Measurements from ENCODE around the gene TM7SF2.

Gene TM7SF2

DNA sequence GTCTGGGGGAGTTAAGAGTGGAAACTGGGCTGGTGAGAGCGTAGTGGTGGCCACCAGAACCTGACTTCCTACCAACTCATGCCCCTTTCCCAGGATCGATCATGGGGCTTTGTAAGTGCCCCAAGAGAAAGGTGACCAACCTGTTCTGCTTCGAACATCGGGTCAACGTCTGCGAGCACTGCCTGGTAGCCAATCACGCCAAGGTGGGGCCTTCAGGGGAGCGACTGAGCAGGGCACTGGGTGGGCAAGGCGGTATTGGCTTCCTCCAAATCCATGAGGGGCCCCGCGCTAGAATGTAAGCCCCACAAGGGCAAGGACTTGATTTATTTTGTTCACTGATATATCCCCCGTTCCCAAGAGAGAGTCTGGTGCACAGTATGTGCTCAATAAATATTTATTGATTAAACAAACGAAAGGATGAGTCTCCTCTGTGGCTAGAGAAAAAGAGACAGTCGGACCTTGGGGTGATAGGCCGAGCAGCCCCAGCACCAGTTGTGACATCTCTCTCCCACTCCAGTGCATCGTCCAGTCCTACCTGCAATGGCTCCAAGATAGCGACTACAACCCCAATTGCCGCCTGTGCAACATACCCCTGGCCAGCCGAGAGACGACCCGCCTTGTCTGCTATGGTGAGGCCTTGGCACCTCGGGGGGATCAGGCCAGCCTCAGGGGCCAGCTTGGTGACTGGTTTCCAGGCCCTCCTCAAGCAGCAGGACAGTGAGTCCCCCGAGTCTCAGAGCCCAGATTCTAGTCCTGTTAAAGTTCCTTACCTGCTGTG, 26.9 kb upstream of the TM7SF2 start:
- H3K4me1 Mint-ChIP-seq, result peaks cover 15% of the 10 kb centered on the region
- H3K4me3 Mint-ChIP-seq, result peak overlapping the region; percentile 95
- no peaks in the 10 kb centered on the region for H3K9me3 Mint-ChIP-seq
- peak overlapping the region; percentile 98 for H3K27ac Mint-ChIP-seq
- H3K27me3 Mint-ChIP-seq, result no peaks in the 10 kb centered on the region
- peaks cover 4% of the 10 kb centered on the region for H3K36me3 Mint-ChIP-seq

DNA sequence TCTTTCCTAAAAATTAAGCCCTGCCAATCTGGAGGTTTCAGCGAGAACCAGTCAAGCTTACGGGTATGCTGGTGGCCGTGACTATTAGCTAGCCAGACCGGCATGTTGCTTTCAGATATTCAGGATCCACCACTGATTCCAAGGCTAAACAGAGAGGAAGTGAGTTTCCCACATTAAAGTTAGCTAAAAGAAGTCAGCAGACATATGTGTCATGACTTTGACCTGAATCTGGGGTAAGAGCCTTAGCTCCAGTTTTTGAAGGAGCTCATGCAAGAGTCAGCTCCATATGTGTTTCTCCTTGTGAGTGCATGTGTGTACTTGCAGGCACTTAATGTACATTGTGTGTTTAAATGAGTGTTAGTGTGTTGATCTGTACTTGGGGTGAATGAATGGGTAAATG, 26.2 kb upstream of the TM7SF2 start:
- peak overlapping the region; percentile 3 for H3K27ac Mint-ChIP-seq
- peaks cover 15% of the 10 kb centered on the region for H3K4me1 Mint-ChIP-seq
- H3K4me3 Mint-ChIP-seq, result peak overlapping the region; percentile 95
- peaks cover 4% of the 10 kb centered on the region for H3K36me3 Mint-ChIP-seq
- no peaks in the 10 kb centered on the region for H3K27me3 Mint-ChIP-seq
- no peaks in the 10 kb centered on the region for H3K9me3 Mint-ChIP-seq

DNA sequence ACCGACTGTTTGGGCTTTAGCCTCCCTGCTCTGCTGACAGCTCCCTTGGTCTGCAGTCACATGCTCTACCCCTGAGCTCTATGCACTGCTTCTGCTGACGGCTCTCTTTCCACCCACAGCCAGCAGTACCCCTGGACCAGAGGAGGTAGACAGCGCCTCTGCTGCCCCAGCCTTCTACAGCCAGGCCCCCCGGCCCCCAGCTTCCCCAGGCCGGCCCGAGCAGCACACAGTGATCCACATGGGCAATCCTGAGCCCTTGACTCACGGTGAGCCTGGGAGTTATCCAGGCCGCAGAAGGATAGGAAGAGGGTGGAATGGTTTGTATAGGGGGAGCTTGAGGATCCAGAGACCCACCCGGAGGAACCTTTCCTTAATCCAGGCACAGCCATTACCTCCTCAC, 24.9 kb upstream of the TM7SF2 start:
- Mint-ChIP-seq H3K4me3 (no peak overlapping the region), H3K4me1 (peaks cover 15% of the 10 kb centered on the region), H3K36me3 (peaks cover 4% of the 10 kb centered on the region), H3K27me3 (no peaks in the 10 kb centered on the region), H3K9me3 (no peaks in the 10 kb centered on the region), H3K27ac (peak overlapping the region; percentile 51)

DNA sequence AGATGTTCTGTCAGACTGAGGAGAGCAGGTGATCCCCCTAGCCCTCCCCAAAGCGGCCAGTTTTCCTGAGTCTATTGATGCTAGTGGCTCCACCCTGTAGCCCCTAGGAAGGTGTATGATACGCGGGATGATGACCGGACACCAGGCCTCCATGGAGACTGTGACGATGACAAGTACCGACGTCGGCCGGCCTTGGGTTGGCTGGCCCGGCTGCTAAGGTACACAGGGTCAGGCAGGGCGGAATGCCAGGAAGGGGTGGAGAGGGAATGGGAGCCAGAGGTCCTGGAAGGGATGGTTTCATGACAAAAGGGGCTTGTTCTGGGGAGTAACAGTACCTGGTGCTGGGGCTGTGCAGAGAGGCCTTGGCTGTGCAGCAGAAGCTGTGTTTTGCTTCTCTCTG, 24.5 kb upstream of the TM7SF2 start:
- H3K9me3 Mint-ChIP-seq, result no peaks in the 10 kb centered on the region
- peaks cover 15% of the 10 kb centered on the region for H3K4me1 Mint-ChIP-seq
- no peak overlapping the region for H3K27ac Mint-ChIP-seq
- no peaks in the 10 kb centered on the region for H3K27me3 Mint-ChIP-seq
- H3K36me3 Mint-ChIP-seq, result peaks cover 4% of the 10 kb centered on the region
- H3K4me3 Mint-ChIP-seq, result no peak overlapping the region

DNA sequence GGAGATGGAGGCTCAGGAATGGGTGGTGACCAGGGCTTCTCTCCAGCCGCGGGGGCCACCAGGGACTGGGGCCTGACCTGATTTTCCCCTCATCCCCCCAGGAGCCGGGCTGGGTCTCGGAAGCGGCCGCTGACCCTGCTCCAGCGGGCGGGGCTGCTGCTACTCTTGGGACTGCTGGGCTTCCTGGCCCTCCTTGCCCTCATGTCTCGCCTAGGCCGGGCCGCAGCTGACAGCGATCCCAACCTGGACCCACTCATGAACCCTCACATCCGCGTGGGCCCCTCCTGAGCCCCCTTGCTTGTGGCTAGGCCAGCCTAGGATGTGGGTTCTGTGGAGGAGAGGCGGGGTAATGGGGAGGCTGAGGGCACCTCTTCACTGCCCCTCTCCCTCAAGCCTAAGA, 23.8 kb upstream of the TM7SF2 start:
- no peak overlapping the region for H3K4me3 Mint-ChIP-seq
- H3K27ac Mint-ChIP-seq, result no peak overlapping the region
- no peaks in the 10 kb centered on the region for H3K27me3 Mint-ChIP-seq
- peaks cover 4% of the 10 kb centered on the region for H3K36me3 Mint-ChIP-seq
- H3K9me3 Mint-ChIP-seq, result no peaks in the 10 kb centered on the region
- H3K4me1 Mint-ChIP-seq, result peaks cover 15% of the 10 kb centered on the region

DNA sequence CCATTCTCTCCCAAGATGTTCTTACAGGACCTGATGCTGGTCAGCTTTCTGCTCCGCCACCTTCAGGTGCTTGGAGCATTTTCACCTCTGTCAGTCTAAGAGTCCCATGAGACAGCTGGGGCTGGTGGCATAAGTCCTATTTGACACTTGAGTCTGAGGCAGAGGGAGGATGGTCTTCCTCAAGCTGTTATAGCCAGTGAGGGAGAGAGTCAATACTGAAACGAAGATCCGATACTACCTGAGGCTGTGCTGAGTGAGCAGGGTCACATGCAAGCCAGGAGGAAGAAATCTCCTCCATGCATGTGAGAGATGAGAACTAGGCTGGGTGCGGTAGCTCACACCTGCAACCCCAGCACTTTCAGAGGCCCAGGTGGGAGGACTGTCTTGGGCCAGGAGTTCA, 22.1 kb upstream of the TM7SF2 start:
- Mint-ChIP-seq H3K9me3 (no peaks in the 10 kb centered on the region), H3K4me3 (no peak overlapping the region), H3K27me3 (no peaks in the 10 kb centered on the region), H3K4me1 (peaks cover 8% of the 10 kb centered on the region), H3K27ac (no peak overlapping the region), H3K36me3 (peaks cover 4% of the 10 kb centered on the region)

DNA sequence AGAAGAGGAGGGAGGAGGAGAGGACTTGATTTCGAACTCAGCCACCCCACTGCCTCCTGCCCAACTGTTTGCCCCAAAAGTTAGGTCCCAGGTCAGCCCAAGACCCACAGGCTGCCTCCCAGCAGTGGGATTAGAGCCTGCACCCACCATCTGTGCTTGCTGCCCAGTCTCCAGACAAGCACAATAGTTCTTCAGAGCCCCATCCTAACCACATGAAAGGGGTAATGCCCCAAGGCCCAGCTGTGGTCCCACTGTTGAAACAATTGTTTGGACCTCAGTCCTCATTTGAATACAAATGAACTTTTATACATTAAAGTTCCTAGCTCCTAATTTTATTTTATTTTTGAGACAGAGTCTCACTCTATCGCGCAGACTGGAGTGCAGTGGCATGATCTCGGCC, 21.0 kb upstream of the TM7SF2 start:
- Mint-ChIP-seq H3K4me1 (peaks cover 4% of the 10 kb centered on the region), H3K36me3 (peaks cover 4% of the 10 kb centered on the region), H3K9me3 (no peaks in the 10 kb centered on the region), H3K27me3 (no peaks in the 10 kb centered on the region), H3K27ac (no peak overlapping the region), H3K4me3 (no peak overlapping the region)

DNA sequence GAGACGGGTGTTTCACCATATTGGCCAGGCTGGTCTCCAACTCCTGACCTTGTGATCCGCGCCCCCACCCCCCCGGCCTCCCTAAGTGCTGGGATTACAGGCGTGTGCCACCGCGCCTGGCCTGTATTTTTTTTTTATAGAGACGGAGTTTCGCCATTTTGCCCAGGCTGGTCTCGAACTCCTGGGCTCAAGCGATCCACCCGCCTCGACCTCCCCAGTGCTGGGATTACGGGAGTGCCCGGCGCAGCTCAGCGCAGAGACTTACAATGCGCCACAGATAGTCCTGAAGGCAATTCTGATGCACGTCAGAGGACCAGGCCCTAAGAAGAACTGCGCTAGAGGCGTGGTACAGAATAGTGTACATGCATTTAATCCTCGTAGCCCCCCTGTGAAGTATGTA, 16.2 kb upstream of the TM7SF2 start:
- H3K4me3 Mint-ChIP-seq, result peak overlapping the region; percentile 90
- H3K27me3 Mint-ChIP-seq, result no peaks in the 10 kb centered on the region
- H3K4me1 Mint-ChIP-seq, result peaks cover 14% of the 10 kb centered on the region
- no peaks in the 10 kb centered on the region for H3K36me3 Mint-ChIP-seq
- no peaks in the 10 kb centered on the region for H3K9me3 Mint-ChIP-seq
- peak overlapping the region; percentile 93 for H3K27ac Mint-ChIP-seq

DNA sequence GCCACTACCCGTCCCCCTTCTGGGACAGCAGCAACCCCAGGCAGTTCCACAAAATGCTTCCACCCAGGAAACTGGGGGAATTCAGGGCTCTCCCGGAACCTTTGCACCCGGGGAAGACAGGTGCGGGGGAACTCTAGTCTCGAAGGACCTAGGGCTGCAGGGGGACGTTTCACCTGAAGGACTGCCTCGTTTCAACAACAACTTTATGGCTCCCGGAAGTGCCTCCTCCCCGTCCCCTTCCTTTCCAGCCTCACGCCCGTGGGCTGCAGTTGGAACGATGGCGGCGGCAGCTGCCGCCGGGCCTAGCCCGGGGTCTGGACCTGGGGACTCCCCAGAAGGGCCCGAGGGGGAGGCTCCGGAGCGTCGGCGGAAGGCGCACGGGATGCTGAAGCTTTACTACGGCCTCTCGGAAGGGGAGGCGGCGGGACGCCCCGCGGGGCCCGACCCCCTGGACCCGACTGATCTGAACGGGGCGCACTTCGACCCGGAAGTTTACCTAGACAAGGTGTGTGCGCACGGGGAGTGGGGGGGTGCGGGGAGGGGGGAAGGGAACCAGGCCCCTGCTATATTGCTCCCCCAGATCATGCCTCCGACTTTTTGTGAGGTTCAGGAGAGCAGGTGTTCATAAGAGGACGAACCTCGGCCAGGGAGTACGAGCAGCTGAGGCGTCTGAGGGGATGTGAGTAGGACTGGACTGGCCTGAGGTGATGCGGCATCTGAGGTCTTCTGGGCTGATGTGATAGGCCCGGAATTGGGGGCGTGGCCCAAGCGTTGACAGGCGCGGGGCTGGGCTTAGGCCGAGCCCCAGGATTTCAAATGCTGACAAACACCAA, 15.5 kb upstream of the TM7SF2 start, which contains the start of gene VPS51:
Gene VPS51 (plus strand): TSS at position 241 of the 833 bp plus-strand sequence. CDS start 37 bp downstream, at position 278.
- H3K27me3 Mint-ChIP-seq, result no peaks in the 10 kb centered on the region
- H3K9me3 Mint-ChIP-seq, result no peaks in the 10 kb centered on the region
- no peaks in the 10 kb centered on the region for H3K36me3 Mint-ChIP-seq
- peak within 1 kb of the TSS; percentile 90 for H3K4me3 Mint-ChIP-seq
- H3K27ac Mint-ChIP-seq, result peak within 1 kb of the TSS; percentile 94
- H3K4me1 Mint-ChIP-seq, result peaks cover 14% of the 10 kb centered on the region

DNA sequence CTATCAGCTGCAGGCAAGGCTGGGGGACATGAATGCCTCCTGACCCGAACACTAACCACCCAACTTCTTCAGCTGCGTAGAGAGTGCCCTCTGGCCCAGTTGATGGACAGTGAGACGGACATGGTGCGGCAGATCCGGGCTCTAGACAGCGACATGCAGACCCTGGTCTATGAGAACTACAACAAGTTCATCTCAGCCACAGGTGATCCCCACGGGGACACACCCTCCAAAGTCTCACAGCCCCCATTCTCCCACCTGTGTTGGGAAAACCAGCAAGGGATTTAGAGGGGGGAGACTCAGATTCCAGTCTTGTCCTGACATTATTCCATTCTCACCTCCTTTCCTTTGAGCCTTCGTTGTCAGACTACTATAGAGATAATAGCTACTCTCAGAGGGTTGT, 14.7 kb upstream of the TM7SF2 start:
- no peaks in the 10 kb centered on the region for H3K27me3 Mint-ChIP-seq
- H3K4me3 Mint-ChIP-seq, result peak overlapping the region; percentile 90
- peaks cover 14% of the 10 kb centered on the region for H3K4me1 Mint-ChIP-seq
- H3K27ac Mint-ChIP-seq, result no peak overlapping the region
- H3K9me3 Mint-ChIP-seq, result no peaks in the 10 kb centered on the region
- no peaks in the 10 kb centered on the region for H3K36me3 Mint-ChIP-seq

DNA sequence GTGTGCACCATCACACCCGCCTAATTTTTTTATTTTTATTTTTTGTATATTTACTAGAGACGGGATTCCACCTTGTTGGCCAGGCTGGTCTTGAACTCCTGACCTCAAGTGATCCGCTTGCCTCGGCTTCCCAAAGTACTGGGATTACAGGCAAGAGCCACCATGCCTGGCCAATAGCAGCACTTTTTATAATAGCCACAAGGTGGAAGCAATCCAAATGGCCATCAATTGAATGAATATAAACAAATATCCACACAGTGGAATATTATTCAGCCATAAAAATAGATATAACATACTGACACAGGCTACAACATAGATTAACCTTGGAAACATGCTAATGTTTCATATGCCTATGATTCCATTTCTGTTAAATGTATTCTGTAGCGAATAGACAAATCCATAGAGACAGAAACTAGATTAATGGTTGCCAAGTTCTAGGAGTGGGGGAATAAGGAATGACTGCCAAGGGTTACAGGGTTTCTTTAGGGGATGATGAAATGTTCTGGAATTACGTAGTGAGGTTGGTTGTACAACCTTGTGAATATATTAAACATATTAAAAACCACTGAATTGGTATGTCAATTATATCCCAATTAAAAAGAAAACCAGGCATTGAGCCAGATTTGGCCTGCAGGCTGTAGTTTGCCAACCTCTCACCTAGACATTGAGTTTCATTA, 10.9 kb upstream of the TM7SF2 start:
- Mint-ChIP-seq H3K4me1 (peaks cover 29% of the 10 kb centered on the region), H3K9me3 (no peaks in the 10 kb centered on the region), H3K27ac (no peak overlapping the region), H3K4me3 (no peak overlapping the region), H3K27me3 (no peaks in the 10 kb centered on the region), H3K36me3 (no peaks in the 10 kb centered on the region)

DNA sequence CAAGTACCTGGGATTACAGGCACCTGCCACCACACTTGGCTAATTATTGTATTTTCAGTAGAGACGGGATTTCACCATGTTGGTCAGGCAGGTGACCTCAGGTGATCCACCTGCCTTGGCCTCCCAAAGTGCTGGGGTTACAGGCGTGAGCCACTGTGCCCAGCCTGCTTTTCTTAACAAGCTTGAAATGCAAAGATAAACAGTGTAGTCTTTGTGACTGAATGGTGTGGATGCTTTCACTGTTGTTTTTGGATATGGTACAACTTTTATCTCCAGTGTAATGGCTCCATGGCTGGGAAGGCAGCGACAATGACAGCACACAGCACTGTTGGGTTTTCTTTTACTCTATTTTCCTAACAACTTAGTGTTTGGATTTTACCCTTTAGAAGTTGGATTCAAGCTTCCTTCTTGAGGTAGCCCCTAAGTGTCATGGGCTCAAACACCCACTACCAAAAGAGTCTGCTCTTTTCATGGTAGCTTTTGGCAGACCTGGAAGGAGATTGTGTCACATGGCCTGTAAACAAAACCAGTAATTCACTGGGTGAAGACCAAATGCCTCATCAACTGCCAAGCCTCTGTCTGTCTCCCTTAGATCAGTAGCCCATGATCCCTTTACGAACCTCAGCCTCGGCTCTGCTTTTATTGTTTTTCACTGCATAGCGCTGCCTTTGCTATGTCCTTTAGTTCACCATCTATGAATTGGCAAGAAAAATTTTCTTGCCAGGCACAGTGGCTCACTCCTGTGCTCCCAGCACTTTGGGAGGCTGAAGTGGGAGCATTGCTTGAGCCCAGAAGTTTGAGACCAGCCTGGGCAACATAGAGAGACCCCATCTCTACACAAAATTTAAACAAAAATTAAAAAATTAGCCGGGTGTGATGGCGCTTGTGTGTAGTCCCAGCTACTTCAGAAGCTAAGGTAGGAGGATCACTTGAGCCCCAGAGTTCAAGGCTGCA, 9.3 kb upstream of the TM7SF2 start:
- H3K36me3 Mint-ChIP-seq, result peaks cover 2% of the 10 kb centered on the region
- H3K9me3 Mint-ChIP-seq, result no peaks in the 10 kb centered on the region
- no peak overlapping the region for H3K4me3 Mint-ChIP-seq
- H3K27me3 Mint-ChIP-seq, result no peaks in the 10 kb centered on the region
- H3K27ac Mint-ChIP-seq, result no peak overlapping the region
- peaks cover 31% of the 10 kb centered on the region for H3K4me1 Mint-ChIP-seq

DNA sequence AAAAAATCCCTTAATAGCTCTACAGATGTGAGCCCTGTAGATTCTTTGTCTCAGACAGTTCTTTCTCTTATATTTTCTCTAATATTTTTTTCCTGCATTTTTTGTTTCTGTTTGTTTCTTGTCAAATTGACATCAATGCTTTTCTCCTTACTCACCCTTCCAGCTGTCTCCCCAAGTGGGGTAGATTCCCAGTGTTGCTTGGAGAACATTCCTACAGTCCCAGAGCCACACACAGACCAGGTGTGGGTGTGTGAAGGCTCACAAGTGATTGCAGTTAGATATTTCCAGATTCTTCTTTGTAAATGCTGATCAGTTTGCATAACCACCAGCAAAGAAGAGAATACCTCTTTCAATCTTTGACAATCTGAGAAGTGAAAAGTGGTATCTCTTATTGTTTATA, 8.2 kb upstream of the TM7SF2 start:
- H3K27ac Mint-ChIP-seq, result no peak overlapping the region
- peaks cover 26% of the 10 kb centered on the region for H3K4me1 Mint-ChIP-seq
- H3K36me3 Mint-ChIP-seq, result peaks cover 2% of the 10 kb centered on the region
- H3K4me3 Mint-ChIP-seq, result no peak overlapping the region
- no peaks in the 10 kb centered on the region for H3K27me3 Mint-ChIP-seq
- H3K9me3 Mint-ChIP-seq, result no peaks in the 10 kb centered on the region

DNA sequence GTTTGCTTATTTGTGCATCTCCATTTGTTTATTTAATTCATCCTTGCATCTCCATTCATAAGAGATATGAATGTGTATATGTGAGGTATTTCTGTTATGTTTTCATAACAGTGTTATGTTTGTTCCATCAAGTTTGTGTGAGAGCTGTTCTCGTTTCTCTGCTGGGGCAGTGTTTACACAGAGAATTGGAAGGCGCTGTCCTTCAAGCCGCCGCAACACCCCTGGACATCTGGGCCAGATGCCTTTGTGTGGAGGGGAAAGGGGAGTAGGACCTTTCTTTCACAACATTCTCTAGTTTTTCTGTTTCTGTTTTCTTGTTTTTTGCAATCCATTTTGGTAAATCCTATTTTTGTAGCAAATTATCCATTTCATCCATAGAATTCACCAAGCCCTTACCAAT, 7.0 kb upstream of the TM7SF2 start:
- peaks cover 2% of the 10 kb centered on the region for H3K36me3 Mint-ChIP-seq
- H3K27me3 Mint-ChIP-seq, result no peaks in the 10 kb centered on the region
- H3K4me3 Mint-ChIP-seq, result no peak overlapping the region
- peaks cover 21% of the 10 kb centered on the region for H3K4me1 Mint-ChIP-seq
- no peaks in the 10 kb centered on the region for H3K9me3 Mint-ChIP-seq
- no peak overlapping the region for H3K27ac Mint-ChIP-seq

DNA sequence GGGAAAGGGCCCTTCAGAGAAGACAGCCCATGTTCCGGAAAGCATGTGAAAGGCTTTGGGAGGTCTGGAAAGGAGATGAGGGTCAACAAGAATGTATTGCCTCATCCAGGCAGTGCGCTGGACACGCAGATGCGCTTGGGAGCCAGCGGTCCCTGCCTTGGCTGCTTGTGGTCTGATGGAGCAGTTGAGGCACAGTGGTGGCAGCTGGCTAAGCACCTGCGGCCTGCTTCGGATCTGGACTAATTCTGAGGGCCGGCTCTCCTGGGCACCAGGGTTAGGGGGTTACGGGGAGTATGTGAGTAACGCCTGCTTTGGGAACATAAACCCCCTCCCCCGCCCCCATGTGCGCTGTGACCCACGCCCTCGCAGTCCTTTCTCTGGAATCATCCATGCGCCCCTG, 4.6 kb upstream of the TM7SF2 start:
- H3K36me3 Mint-ChIP-seq, result peaks cover 2% of the 10 kb centered on the region
- H3K4me3 Mint-ChIP-seq, result no peak overlapping the region
- H3K9me3 Mint-ChIP-seq, result no peaks in the 10 kb centered on the region
- peaks cover 41% of the 10 kb centered on the region for H3K4me1 Mint-ChIP-seq
- no peaks in the 10 kb centered on the region for H3K27me3 Mint-ChIP-seq
- H3K27ac Mint-ChIP-seq, result no peak overlapping the region

Measured in activated naive CD4-positive, alpha-beta T cell treated with anti-CD3 and anti-CD28 coated beads, Interleukin-2, amount 50 U/mL, for 24 hours (primary cell).